Lower leg skin (tissue), 3 donors: ENCODE data around the gene PRND.

Experiments
- POLR2A ChIP-seq, 2 donors: fragments of 450-650 bp; IDR thresholded peaks; one replicate each; pipeline ENCODE4 v1.6.1; 2016 to 2017; ENCODE audit warnings: antibody characterized with exemption in 2 of 2, mild to moderate bottlenecking in 1 of 2, moderate library complexity in 1 of 2
- TF ChIP-seq, protein P1 (sequence below), 3 donors: fragments of 450-650 bp; IDR thresholded peaks; one replicate each; pipeline ENCODE4 v1.5.1; 2016; ENCODE audit warnings: antibody characterized with exemption in 3 of 3, mild to moderate bottlenecking in 3 of 3, moderate library complexity in 2 of 3

DNA sequence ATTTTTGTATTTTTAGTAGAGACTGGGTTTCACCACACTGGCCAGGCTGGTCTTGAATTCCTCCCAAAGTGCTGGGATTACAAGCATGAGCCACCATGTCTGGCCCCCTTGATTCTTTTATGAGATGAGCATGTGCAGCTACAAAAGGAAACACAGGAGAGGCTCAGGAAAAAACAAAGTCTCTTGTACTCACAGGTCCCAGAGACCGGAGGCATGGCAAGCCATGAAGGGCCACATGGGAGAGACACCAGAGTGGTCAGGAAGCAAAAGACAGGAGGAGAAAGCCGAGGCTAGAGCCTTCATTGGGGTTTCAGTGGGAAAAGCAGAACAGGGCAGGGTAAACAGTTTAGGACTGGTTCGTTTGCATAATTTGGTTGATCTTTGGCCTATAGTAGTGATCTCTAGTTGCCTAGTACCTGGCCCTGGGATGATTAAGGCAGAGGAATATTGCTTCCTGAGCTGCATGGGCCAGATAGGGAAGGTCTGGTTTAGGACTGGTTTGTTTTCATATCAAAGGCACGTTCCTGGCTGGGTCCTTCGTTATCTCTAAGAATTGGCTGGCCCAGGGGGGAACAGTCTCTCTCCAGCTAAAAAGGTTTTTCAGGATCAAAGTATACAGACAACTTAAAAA, 48.2 kb upstream of the PRND start:
- TF ChIP-seq, protein P1, sequence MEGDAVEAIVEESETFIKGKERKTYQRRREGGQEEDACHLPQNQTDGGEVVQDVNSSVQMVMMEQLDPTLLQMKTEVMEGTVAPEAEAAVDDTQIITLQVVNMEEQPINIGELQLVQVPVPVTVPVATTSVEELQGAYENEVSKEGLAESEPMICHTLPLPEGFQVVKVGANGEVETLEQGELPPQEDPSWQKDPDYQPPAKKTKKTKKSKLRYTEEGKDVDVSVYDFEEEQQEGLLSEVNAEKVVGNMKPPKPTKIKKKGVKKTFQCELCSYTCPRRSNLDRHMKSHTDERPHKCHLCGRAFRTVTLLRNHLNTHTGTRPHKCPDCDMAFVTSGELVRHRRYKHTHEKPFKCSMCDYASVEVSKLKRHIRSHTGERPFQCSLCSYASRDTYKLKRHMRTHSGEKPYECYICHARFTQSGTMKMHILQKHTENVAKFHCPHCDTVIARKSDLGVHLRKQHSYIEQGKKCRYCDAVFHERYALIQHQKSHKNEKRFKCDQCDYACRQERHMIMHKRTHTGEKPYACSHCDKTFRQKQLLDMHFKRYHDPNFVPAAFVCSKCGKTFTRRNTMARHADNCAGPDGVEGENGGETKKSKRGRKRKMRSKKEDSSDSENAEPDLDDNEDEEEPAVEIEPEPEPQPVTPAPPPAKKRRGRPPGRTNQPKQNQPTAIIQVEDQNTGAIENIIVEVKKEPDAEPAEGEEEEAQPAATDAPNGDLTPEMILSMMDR (IDR thresholded peaks at IDR 0.05): no peak
- no peak for TF ChIP-seq POLR2A (IDR thresholded peaks at IDR 0.05)
